HG02798 (cell line): Measurements from ENCODE around the gene WNK4.
"Not testable (repeated sequence)": the region's sequence is repeated elsewhere in the genome, so short reads cannot be mapped to it uniquely, and the experiment has no call there.

ENCODE experiments used
- ATAC-seq: cut with Tn5 transposase; IDR thresholded peaks from one replicate; pipeline ENCODE4 v1.9.1; 2021; ENCODE audit warnings: mild to moderate bottlenecking; ENCODE audit not compliant: unreplicated experiment, poor library complexity

WNK4 gene

GRCh38 chr17:42769964-42770363, 10.4 kb upstream of the WNK4 start:
- not testable (repeated sequence) for ATAC-seq

GRCh38 chr17:42772945-42773289, 7.5 kb upstream of the WNK4 start:
- peak; percentile 10 for ATAC-seq

GRCh38 chr17:42773290-42774035, 6.9 kb upstream of the WNK4 start, which contains the start of gene VPS25:
Gene VPS25, plus strand, starts transcription at chr17:42773449. Its CDS starts 27 bp downstream, at chr17:42773476.
- peak; percentile 71 for ATAC-seq

- ATAC-seq, result no peak
These were observed 6.2 kb upstream of the WNK4 start for GRCh38 chr17:42774066-42774745.

- no peak for ATAC-seq
These were observed 4.8 kb upstream of the WNK4 start for GRCh38 chr17:42775534-42776098.

GRCh38 chr17:42778570-42778969, 1.8 kb upstream of the WNK4 start:
- no peak for ATAC-seq

- no peak for ATAC-seq
These were observed 990 bp upstream of the WNK4 start for GRCh38 chr17:42779304-42779935.

- no peak for ATAC-seq
These were observed 635 bp downstream of the WNK4 start for GRCh38 chr17:42780851-42781638.

- ATAC-seq, result no peak
These were observed 1.3 kb downstream of the WNK4 start for GRCh38 chr17:42781639-42782165.

GRCh38 chr17:42782166-42783061, 2.0 kb downstream of the WNK4 start:
- ATAC-seq, result no peak

- ATAC-seq, result no peak
These were observed 2.8 kb downstream of the WNK4 start for GRCh38 chr17:42783062-42783790.

GRCh38 chr17:42783791-42784138, 3.4 kb downstream of the WNK4 start:
- no peak for ATAC-seq

- ATAC-seq, result no peak
These were observed 4.0 kb downstream of the WNK4 start for GRCh38 chr17:42784409-42784808.

GRCh38 chr17:42784811-42785592, 4.6 kb downstream of the WNK4 start:
- ATAC-seq, result no peak

- ATAC-seq, result no peak
These were observed 6.9 kb downstream of the WNK4 start for GRCh38 chr17:42787266-42787665.

- no peak for ATAC-seq
These were observed 11.5 kb downstream of the WNK4 start for GRCh38 chr17:42791948-42792347.

- no peak for ATAC-seq
These were observed 12.1 kb downstream of the WNK4 start for GRCh38 chr17:42792545-42792944.

- ATAC-seq, result no peak
These were observed 14.7 kb downstream of the WNK4 start for GRCh38 chr17:42795061-42795460.
